K562 (cell line): ENCODE results near the gene TTLL3.

ENCODE experiments used
- CHCHD3 ChIP-seq: fragments of 250-450 bp; sonication (Bioruptor Pico); IDR thresholded peaks from 2 replicates; pipeline ENCODE4 v2.1.2; 2022; ENCODE audit warnings: mild to moderate bottlenecking
- EHMT2 ChIP-seq: fragments of 450-650 bp; IDR thresholded peaks from 2 replicates; pipeline ENCODE4 v1.6.1; 2018; ENCODE audit warnings: antibody characterized with exemption
- GTF2A2 ChIP-seq: IDR thresholded peaks from 2 replicates; pipeline ENCODE4 v1.6.1; 2016; ENCODE audit warnings: mild to moderate bottlenecking, missing genetic modification characterization, missing compliant biosample characterization
- MTA3 ChIP-seq: fragments of 450-650 bp; formaldehyde crosslinking; IDR thresholded peaks from 2 replicates; pipeline ENCODE4 v1.6.1; 2017; ENCODE audit warnings: mild to moderate bottlenecking, borderline replicate concordance
- PHF8 ChIP-seq: fragments of 200-600 bp; sonication (generic); IDR thresholded peaks from 2 replicates; pipeline ENCODE4 v1.6.1; 2012; ENCODE audit warnings: mixed run types, mild to moderate bottlenecking, inconsistent platforms, low read length, moderate library complexity, borderline replicate concordance
- TF ChIP-seq, protein P1 (sequence below): sonication (generic); formaldehyde crosslinking; IDR thresholded peaks from 2 replicates; pipeline ENCODE4 v1.8.0; 2023; ENCODE audit warnings: mild to moderate bottlenecking, missing genetic modification reagents
- TF ChIP-seq, protein P2 (sequence below), 3 experiments: IDR thresholded peaks in 2 of 3; conservative IDR thresholded peaks in 1 of 3; 2 replicates each; pipeline ENCODE4 v1.5.1; 2011 to 2012; ENCODE audit warnings: low read length in 3 of 3, mild to moderate bottlenecking in 3 of 3, control low read depth in 2 of 3, improper control_type of control experiment in 1 of 3, inconsistent platforms in 1 of 3, low read depth in 1 of 3, mixed read lengths in 1 of 3, moderate library complexity in 1 of 3; ENCODE audit not compliant: insufficient read depth in 2 of 3

DNA sequence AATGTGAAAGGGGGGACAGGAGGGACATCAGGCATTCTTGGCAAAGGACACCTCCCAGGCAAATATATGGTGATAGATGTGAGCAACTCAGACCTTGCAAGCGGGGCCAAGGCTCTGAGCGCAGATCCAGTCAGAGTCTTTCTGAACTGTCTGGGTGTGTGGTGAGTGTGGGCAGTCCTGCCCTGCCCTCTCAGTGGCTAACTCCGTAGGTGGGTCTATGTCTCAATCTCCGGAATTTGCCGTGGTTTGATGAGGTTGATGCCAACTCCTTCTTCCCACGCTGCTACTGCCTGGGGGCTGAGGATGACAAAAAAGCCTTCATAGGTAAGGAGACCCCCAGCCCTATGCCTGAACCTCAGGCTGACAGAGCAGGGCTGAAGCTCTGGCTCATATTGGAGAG is 7.4 kb downstream of the TTLL3 start:
- TF ChIP-seq, protein P1, sequence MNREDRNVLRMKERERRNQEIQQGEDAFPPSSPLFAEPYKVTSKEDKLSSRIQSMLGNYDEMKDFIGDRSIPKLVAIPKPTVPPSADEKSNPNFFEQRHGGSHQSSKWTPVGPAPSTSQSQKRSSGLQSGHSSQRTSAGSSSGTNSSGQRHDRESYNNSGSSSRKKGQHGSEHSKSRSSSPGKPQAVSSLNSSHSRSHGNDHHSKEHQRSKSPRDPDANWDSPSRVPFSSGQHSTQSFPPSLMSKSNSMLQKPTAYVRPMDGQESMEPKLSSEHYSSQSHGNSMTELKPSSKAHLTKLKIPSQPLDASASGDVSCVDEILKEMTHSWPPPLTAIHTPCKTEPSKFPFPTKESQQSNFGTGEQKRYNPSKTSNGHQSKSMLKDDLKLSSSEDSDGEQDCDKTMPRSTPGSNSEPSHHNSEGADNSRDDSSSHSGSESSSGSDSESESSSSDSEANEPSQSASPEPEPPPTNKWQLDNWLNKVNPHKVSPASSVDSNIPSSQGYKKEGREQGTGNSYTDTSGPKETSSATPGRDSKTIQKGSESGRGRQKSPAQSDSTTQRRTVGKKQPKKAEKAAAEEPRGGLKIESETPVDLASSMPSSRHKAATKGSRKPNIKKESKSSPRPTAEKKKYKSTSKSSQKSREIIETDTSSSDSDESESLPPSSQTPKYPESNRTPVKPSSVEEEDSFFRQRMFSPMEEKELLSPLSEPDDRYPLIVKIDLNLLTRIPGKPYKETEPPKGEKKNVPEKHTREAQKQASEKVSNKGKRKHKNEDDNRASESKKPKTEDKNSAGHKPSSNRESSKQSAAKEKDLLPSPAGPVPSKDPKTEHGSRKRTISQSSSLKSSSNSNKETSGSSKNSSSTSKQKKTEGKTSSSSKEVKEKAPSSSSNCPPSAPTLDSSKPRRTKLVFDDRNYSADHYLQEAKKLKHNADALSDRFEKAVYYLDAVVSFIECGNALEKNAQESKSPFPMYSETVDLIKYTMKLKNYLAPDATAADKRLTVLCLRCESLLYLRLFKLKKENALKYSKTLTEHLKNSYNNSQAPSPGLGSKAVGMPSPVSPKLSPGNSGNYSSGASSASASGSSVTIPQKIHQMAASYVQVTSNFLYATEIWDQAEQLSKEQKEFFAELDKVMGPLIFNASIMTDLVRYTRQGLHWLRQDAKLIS, result no peak
- TF ChIP-seq PHF8 (no peak), MTA3 (no peak), GTF2A2 (tag) (no peak), EHMT2 (no peak), CHCHD3 (CRISPR knock-in tag) (no peak)
- TF ChIP-seq, protein P2, sequence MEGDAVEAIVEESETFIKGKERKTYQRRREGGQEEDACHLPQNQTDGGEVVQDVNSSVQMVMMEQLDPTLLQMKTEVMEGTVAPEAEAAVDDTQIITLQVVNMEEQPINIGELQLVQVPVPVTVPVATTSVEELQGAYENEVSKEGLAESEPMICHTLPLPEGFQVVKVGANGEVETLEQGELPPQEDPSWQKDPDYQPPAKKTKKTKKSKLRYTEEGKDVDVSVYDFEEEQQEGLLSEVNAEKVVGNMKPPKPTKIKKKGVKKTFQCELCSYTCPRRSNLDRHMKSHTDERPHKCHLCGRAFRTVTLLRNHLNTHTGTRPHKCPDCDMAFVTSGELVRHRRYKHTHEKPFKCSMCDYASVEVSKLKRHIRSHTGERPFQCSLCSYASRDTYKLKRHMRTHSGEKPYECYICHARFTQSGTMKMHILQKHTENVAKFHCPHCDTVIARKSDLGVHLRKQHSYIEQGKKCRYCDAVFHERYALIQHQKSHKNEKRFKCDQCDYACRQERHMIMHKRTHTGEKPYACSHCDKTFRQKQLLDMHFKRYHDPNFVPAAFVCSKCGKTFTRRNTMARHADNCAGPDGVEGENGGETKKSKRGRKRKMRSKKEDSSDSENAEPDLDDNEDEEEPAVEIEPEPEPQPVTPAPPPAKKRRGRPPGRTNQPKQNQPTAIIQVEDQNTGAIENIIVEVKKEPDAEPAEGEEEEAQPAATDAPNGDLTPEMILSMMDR (IDR thresholded peaks at IDR 0.05 in 2 of 3, conservative IDR thresholded peaks at IDR 0.05 in 1 of 3; ENCODE audit: insufficient read depth in 2 of 3, low read depth in 1 of 3, low read length in 3 of 3), result no peak
